ENCODE results near the gene CDC45. TPM values are rescaled to one million over a fixed set of nuclear protein-coding genes. Genes with fewer than 3 reads are reported as not detected.
"Not testable (repeated sequence)": the region's sequence is repeated elsewhere in the genome, so short reads cannot be mapped to it uniquely, and the experiment has no call there.

CDC45 gene
- total RNA-seq, 1 donor, result 10.4 TPM

DNA sequence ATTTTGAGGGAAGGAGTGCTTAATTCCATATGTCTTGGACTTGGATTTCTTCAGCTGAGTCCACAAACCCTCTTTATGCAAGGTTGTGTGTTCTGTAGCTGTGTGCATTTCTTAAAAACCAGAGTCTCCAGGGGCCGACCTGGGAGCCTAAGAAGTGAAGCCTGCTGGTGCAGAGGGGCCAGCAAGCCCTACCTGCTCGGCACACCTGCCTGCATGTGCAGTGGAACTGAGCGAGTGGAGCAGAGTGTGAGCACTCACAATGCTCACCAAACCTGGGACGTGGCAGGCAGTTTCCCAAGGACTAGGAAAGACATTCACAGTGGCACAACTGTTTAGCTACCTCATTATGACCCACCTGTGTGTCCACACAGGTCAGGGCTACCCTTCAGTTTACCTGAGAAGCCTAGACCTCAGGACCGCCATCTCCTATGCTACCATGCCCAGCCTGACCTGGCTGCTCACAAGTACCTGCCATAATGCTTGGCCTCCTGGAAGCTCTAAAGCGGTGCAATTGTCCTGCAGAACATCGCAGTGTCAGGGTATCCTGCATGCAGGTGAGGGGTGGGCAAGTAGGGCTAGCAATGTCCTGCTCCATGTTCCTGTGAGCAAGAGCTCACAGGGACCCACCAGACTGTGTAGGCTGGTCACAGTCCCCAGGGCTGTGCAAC lies 36.0 kb upstream of the CDC45 start:
- no peak for DNase-seq (ENCODE audit: low read depth)
- H3K4me3 ChIP-seq (ENCODE audit: low read depth, low read length), result no peak overlapping the region
- TF ChIP-seq CTCF (IDR thresholded peaks at IDR 0.05; ENCODE audit: insufficient read depth, low read depth, low read length), result no peak

DNA sequence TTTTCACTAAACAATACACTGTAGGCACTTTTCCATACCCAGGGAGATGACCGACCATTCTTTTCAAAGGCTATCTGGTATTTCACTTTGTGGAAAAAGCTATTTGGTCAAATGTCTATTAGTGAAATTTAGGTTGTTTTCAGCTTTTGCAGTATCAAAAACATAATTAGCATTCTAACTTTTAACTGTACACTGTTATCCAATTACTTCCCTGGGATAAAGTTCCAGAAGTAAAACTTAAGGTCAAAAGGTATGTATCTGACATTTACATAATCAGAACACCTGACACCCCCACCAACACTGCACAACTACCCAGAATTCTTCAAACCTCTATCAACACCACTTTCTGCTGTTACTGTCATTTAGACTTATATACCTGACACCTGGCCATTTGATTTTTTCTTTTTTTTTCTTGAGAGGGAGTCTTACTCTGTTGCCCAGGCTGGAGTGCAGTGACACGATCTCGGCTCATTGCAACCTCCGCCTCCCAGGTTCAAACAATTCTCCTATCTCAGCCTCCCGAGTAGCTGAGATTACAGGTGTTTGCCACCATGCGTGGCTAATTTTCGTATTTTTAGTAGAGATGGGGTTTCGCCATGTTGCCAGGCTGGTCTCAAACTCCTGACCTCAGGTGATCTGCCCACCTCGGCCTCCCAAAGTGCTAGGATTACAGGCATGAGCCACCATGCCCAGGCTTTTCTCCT lies 34.3 kb upstream of the CDC45 start:
- DNase-seq (ENCODE audit: low read depth), result not testable (repeated sequence)

GRCh38 chr22:19446603-19447329 lies 33.0 kb upstream of the CDC45 start:
- no peak for TF ChIP-seq CTCF (IDR thresholded peaks at IDR 0.05; ENCODE audit: insufficient read depth, low read depth, low read length)
- peak; percentile 23 for DNase-seq (ENCODE audit: low read depth)

More for the DNA sequence above, 34.3 kb upstream of the CDC45 start:
- H3K4me3 ChIP-seq (ENCODE audit: low read depth, low read length), result not testable (repeated sequence)

DNA sequence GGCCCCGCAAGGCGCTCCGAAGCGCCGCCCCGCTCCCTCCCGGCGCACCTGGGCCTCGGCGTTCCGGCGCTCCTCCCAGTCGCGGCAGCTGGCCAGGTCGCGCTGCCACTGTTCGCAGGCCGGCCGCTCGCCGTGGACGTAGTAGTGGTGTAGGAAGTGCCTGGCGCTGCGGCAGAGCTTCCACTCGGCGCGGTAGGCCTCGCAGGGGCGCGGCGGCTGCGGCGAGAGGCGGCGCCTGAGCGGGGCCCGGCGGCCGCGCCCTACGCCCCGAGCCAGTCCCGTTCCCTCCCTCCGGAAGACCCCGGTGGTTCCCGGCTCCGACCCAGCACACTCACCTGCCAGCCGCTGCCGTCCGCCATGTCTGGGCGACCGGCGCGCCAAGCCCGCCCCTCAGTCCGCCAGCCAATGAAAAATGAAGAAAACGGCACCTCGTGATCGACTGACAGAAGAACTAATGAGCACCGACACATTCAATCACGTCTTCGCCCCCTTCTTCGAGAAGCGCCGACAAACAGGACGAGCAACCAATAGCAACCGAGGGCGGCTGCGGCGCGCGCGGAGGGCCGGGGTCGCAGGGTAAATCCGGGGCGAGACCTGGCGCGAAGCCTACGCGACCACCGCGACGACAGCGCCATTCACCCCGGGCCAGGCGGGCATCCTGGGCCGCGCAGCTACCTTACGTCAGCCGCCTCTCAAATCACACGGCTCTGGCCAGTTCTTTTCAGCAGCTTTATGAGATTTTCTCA lies 32.2 kb upstream of the CDC45 start, which contains the start of gene C22orf39:
TSS of gene C22orf39 (minus strand) at position 382 of the 746 bp plus-strand sequence. CDS start at position 359, 23 bp downstream.
- DNase-seq (ENCODE audit: low read depth), result peak; percentile 95
- peak within 1 kb of the TSS; percentile 84 for H3K4me3 ChIP-seq (ENCODE audit: low read depth, low read length)
- TF ChIP-seq CTCF (IDR thresholded peaks at IDR 0.05; ENCODE audit: insufficient read depth, low read depth, low read length), result no peak

More at GRCh38 chr22:19446603-19447329, 33.0 kb upstream of the CDC45 start:
- peak overlapping the region; percentile 84 for H3K4me3 ChIP-seq (ENCODE audit: low read depth, low read length)

DNA sequence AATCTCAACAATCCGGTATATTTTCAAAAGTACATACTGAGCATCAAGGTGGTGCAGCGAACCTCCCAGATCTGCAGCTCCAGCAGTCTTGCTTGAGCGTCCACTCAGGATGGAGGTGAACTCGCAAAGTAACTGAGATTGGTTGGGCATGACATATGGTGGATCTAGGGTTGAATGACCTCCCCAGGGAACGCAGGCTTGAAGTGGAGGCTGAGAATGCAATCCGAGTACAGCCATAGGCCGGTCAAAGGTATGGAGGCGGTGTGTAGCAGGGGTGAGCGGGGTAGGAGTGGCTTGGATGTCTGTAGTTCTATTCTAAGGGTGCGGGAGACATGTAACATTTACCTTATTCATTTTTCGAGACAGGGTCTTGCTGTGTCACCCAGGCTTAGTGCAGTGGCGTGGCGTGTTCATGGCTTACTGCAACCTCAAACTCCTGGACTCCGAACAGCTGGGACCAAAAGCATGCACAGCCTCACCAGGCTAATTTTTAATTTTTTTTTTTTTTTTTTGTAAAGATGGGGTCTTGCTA lies 31.6 kb upstream of the CDC45 start:
- DNase-seq (ENCODE audit: low read depth), result peak; percentile 53
- peak overlapping the region; percentile 84 for H3K4me3 ChIP-seq (ENCODE audit: low read depth, low read length)
- no peak for TF ChIP-seq CTCF (IDR thresholded peaks at IDR 0.05; ENCODE audit: insufficient read depth, low read depth, low read length)

GRCh38 chr22:19448739-19449421 lies 30.8 kb upstream of the CDC45 start:
- no peak overlapping the region for H3K4me3 ChIP-seq (ENCODE audit: low read depth, low read length)
- no peak for DNase-seq (ENCODE audit: low read depth)
- TF ChIP-seq CTCF (IDR thresholded peaks at IDR 0.05; ENCODE audit: insufficient read depth, low read depth, low read length), result no peak

All from fibroblast of villous mesenchyme (primary cell).